ENCODE results near the gene PLEKHA1.

DNA sequence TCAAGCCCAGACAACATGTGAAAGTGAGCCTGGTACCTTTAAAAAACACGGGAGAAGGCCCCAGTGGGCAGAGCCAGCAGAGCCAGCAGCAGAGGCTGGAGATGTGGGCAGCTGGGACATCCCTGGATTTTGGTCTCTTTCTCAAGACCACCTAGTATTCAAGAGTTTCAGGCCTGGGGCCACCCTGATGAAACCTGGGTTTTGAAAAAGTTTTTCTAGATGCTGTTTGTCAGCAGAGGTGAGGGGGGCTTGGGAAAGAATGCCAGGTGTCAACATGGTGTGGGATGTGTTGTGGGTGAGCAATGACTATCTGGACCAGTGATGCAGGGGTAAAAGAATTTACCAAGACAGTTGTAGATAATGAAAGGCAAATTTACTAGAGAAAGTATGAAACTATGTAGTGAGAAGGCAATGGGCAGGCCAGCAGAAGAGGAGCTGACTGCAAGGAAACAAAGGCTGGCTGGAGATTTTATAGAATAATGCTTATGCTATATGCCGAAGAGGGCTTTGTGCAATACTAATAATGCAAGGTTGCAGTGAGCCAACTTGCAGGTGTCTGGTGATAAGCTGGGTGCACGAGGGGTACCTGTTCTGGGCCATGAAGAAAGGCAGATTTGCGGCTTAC, 28.1 kb upstream of the PLEKHA1 start:
- TF ChIP-seq, protein P1, sequence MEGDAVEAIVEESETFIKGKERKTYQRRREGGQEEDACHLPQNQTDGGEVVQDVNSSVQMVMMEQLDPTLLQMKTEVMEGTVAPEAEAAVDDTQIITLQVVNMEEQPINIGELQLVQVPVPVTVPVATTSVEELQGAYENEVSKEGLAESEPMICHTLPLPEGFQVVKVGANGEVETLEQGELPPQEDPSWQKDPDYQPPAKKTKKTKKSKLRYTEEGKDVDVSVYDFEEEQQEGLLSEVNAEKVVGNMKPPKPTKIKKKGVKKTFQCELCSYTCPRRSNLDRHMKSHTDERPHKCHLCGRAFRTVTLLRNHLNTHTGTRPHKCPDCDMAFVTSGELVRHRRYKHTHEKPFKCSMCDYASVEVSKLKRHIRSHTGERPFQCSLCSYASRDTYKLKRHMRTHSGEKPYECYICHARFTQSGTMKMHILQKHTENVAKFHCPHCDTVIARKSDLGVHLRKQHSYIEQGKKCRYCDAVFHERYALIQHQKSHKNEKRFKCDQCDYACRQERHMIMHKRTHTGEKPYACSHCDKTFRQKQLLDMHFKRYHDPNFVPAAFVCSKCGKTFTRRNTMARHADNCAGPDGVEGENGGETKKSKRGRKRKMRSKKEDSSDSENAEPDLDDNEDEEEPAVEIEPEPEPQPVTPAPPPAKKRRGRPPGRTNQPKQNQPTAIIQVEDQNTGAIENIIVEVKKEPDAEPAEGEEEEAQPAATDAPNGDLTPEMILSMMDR (conservative IDR thresholded peaks at IDR 0.05; ENCODE audit: low read depth, low read length), result no peak
- no peak for TF ChIP-seq EZH2 (IDR thresholded peaks at IDR 0.05; ENCODE audit: borderline replicate concordance, low read depth, low read length, poor library complexity, severe bottlenecking)

All from A673 (cell line).